Spleen (tissue), 7 donors: ENCODE measurements around the gene CXXC5.

Experiments
- POLR2A ChIP-seq, 3 donors: fragments of 450-650 bp; IDR thresholded peaks; one replicate each; pipeline ENCODE4 v1.5.1; 2017; ENCODE audit warnings: antibody characterized with exemption in 3 of 3, mild to moderate bottlenecking in 1 of 3
- TF ChIP-seq, protein P1 (sequence below), 11 experiments: fragments of 200-600 bp in 7 of 11; fragments of 450-650 bp in 4 of 11; sonication (generic) in 4 of 11; IDR thresholded peaks in 8 of 11; conservative IDR thresholded peaks in 3 of 11; 1 replicate in 7 of 11; 2 replicates in 4 of 11; pipeline versions ENCODE4 v1.4.0 to v1.8.0; 2016 to 2021; ENCODE audit warnings: antibody characterized with exemption in 11 of 11, inconsistent platforms in 4 of 11, mild to moderate bottlenecking in 1 of 11
- donor health status: DM: no; HTN: no; CAD: no; lungs with moderate emphysema.
- donor health status: DM: no; HTN: no; CAD: no.
- donor health status: DM: no; HTN: no; CAD: no.

- TF ChIP-seq, protein P1, sequence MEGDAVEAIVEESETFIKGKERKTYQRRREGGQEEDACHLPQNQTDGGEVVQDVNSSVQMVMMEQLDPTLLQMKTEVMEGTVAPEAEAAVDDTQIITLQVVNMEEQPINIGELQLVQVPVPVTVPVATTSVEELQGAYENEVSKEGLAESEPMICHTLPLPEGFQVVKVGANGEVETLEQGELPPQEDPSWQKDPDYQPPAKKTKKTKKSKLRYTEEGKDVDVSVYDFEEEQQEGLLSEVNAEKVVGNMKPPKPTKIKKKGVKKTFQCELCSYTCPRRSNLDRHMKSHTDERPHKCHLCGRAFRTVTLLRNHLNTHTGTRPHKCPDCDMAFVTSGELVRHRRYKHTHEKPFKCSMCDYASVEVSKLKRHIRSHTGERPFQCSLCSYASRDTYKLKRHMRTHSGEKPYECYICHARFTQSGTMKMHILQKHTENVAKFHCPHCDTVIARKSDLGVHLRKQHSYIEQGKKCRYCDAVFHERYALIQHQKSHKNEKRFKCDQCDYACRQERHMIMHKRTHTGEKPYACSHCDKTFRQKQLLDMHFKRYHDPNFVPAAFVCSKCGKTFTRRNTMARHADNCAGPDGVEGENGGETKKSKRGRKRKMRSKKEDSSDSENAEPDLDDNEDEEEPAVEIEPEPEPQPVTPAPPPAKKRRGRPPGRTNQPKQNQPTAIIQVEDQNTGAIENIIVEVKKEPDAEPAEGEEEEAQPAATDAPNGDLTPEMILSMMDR (IDR thresholded peaks at IDR 0.05 in 8 of 11, conservative IDR thresholded peaks at IDR 0.05 in 3 of 11): no peak
- TF ChIP-seq POLR2A (IDR thresholded peaks at IDR 0.05): no peak
Measured at GRCh38 chr5:139635191-139635590, 13.0 kb upstream of the CXXC5 start.
